Measurements from ENCODE around the gene PPP4R2.
A peak's percentile ranks its signal among the peaks of the same experiment; 100 is the strongest.

The PPP4R2 gene, protein sequence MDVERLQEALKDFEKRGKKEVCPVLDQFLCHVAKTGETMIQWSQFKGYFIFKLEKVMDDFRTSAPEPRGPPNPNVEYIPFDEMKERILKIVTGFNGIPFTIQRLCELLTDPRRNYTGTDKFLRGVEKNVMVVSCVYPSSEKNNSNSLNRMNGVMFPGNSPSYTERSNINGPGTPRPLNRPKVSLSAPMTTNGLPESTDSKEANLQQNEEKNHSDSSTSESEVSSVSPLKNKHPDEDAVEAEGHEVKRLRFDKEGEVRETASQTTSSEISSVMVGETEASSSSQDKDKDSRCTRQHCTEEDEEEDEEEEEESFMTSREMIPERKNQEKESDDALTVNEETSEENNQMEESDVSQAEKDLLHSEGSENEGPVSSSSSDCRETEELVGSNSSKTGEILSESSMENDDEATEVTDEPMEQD

DNA sequence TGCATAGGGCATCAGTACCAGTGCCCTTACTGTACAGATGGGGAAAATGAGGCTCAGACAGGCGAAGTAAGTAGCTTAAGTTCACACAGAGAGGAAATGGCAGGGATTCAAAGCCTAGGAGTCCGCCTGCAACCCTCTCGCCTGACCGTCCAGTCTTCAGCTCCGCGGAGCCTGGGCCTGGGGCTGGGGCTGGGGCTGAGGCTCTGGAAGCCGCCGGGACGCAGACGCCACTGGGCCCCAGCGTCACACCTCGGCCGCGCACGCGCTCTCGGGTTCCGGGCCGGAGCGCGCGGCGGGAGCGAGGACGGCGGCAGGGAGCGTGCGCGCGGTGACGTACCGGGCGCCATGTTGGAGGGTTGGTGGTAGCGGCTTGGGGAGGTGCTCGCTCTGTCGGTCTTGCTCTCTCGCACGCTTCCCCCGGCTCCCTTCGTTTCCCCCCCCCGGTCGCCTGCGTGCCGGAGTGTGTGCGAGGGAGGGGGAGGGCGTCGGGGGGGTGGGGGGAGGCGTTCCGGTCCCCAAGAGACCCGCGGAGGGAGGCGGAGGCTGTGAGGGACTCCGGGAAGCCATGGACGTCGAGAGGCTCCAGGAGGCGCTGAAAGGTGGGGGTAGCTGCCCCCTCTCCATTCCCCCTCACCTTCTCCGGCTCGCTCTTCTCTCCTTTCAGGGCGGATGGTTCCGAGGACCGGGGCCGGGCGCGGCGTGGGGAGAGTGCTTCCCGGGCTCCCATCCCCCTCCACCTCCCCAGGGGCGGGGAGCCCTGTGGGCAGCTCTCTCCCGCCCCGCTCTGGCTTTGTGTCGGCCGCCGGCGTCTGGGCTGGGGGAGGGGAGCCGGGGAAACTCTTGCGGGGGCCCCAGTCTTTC is at the start of gene PPP4R2:
PPP4R2 (plus strand) TSS at position 339 of the 861 bp plus-strand sequence; CDS start at position 566, 227 bp downstream.
- Histone ChIP-seq H3K27me3 (ENCODE audit: control insufficient read depth, insufficient read depth, low read length) (no peaks in the 10 kb centered on the region), H3K9me3 (ENCODE audit: control insufficient read depth, insufficient read depth, low read length) (no peaks in the 10 kb centered on the region), H3K4me3 (ENCODE audit: low read length) (peak within 1 kb of the TSS; percentile 81), H3K4me1 (ENCODE audit: control insufficient read depth, insufficient read depth, low read length) (no peaks in the 10 kb centered on the region; the same call in 1 of the 2 replicates), H3K36me3 (ENCODE audit: control insufficient read depth, insufficient read depth, low read length) (no peaks in the 10 kb centered on the region; the same call in 1 of the 2 replicates), H3K27ac (ENCODE audit: low read length) (no peak within 1 kb of the TSS)
- no CpG with 5 or more reads among the region's 75 CpGs for WGBS (ENCODE audit: insufficient coverage, insufficient read length)
- peak; percentile 71 for DNase-seq (ENCODE audit: low read depth, low spot score)

GRCh38 chr3:72947715-72948490 is 48.7 kb upstream of the PPP4R2 start:
- no peaks in the 10 kb centered on the region for H3K9me3 ChIP-seq (ENCODE audit: control insufficient read depth, insufficient read depth, low read length)
- WGBS (ENCODE audit: insufficient coverage, insufficient read length) = no CpG with 5 or more reads among the region's 8 CpGs
- no peak overlapping the region for H3K27ac ChIP-seq (ENCODE audit: low read length)
- H3K4me1 ChIP-seq (ENCODE audit: control insufficient read depth, insufficient read depth, low read length) = no peaks in the 10 kb centered on the region
- no peaks in the 10 kb centered on the region for H3K27me3 ChIP-seq (ENCODE audit: control insufficient read depth, insufficient read depth, low read length)
- H3K36me3 ChIP-seq (ENCODE audit: control insufficient read depth, insufficient read depth, low read length) = no peaks in the 10 kb centered on the region
- no peak for DNase-seq (ENCODE audit: low read depth, low spot score)
- no peak overlapping the region for H3K4me3 ChIP-seq (ENCODE audit: low read length)

DNA sequence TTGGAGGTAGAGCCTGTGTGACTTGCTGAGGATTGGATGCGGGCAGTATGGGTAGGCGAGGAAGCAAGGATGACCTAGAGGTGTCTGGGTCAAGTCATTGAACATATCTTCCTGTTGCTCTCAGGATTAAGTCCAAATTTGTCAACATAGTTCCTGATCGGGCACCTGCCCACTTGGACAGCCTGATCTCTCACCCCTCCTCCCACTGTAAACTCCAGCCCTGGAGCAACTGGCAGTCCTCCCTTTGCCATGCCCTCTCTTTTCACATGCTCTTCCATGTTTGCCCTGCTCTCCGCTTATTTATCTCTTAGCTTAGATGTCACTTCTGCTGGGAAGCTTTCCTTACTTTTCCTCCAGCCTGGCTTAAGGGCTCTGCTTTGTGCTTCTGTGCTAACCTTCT is 47.6 kb upstream of the PPP4R2 start:
- Histone ChIP-seq H3K4me1 (ENCODE audit: control insufficient read depth, insufficient read depth, low read length) (no peaks in the 10 kb centered on the region), H3K4me3 (ENCODE audit: low read length) (no peak overlapping the region), H3K9me3 (ENCODE audit: control insufficient read depth, insufficient read depth, low read length) (no peaks in the 10 kb centered on the region), H3K36me3 (ENCODE audit: control insufficient read depth, insufficient read depth, low read length) (no peaks in the 10 kb centered on the region), H3K27me3 (ENCODE audit: control insufficient read depth, insufficient read depth, low read length) (no peaks in the 10 kb centered on the region), H3K27ac (ENCODE audit: low read length) (no peak overlapping the region)
- no peak for DNase-seq (ENCODE audit: low read depth, low spot score)
- WGBS (ENCODE audit: insufficient coverage, insufficient read length) = no CpG with 5 or more reads among the region's 4 CpGs

GRCh38 chr3:72950372-72950771 is 46.2 kb upstream of the PPP4R2 start:
- Histone ChIP-seq H3K27ac (ENCODE audit: low read length) (no peak overlapping the region), H3K4me1 (ENCODE audit: control insufficient read depth, insufficient read depth, low read length) (no peaks in the 10 kb centered on the region), H3K27me3 (ENCODE audit: control insufficient read depth, insufficient read depth, low read length) (no peaks in the 10 kb centered on the region), H3K9me3 (ENCODE audit: control insufficient read depth, insufficient read depth, low read length) (no peaks in the 10 kb centered on the region), H3K4me3 (ENCODE audit: low read length) (no peak overlapping the region), H3K36me3 (ENCODE audit: control insufficient read depth, insufficient read depth, low read length) (no peaks in the 10 kb centered on the region)
- WGBS (ENCODE audit: insufficient coverage, insufficient read length) = no CpG with 5 or more reads among the region's 8 CpGs
- no peak for DNase-seq (ENCODE audit: low read depth, low spot score)

GRCh38 chr3:72950801-72951200 is 45.8 kb upstream of the PPP4R2 start:
- Histone ChIP-seq H3K4me1 (ENCODE audit: control insufficient read depth, insufficient read depth, low read length) (no peaks in the 10 kb centered on the region), H3K36me3 (ENCODE audit: control insufficient read depth, insufficient read depth, low read length) (no peaks in the 10 kb centered on the region), H3K27me3 (ENCODE audit: control insufficient read depth, insufficient read depth, low read length) (no peaks in the 10 kb centered on the region), H3K4me3 (ENCODE audit: low read length) (no peak overlapping the region), H3K9me3 (ENCODE audit: control insufficient read depth, insufficient read depth, low read length) (no peaks in the 10 kb centered on the region), H3K27ac (ENCODE audit: low read length) (no peak overlapping the region)
- WGBS (ENCODE audit: insufficient coverage, insufficient read length) = 100% methylated on average over 1 of the region's 4 CpGs
- no peak for DNase-seq (ENCODE audit: low read depth, low spot score)

DNA sequence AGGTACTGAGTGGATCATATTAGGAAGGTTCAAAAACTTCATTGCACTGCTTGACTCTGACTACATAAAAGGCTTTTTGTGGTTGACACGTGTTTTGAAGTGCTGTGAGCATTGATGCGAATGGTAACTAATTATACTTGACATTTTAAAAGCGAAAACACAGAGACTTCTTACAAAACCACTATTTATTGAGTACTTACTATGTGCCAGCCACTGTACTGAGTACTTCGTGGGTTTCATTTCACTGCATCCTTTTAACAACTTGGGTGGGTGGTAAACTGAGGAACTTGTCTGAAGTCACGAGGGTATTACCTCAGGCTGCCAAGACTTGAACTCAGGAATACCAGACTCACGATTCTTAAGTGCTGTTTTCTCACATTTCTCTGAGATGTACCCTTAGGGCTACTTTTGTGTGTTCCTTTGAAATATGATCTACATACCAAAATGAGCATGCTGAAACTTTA is 45.3 kb upstream of the PPP4R2 start:
- no peaks in the 10 kb centered on the region for H3K4me1 ChIP-seq (ENCODE audit: control insufficient read depth, insufficient read depth, low read length)

GRCh38 chr3:72953325-72953956 is 43.2 kb upstream of the PPP4R2 start:
- no peak for DNase-seq (ENCODE audit: low read depth, low spot score)
- no peaks in the 10 kb centered on the region for H3K27me3 ChIP-seq (ENCODE audit: control insufficient read depth, insufficient read depth, low read length)

More for the DNA sequence above, 45.3 kb upstream of the PPP4R2 start:
- H3K4me3 ChIP-seq (ENCODE audit: low read length) = no peak overlapping the region
- no peaks in the 10 kb centered on the region for H3K27me3 ChIP-seq (ENCODE audit: control insufficient read depth, insufficient read depth, low read length)
- H3K9me3 ChIP-seq (ENCODE audit: control insufficient read depth, insufficient read depth, low read length) = no peaks in the 10 kb centered on the region
- H3K27ac ChIP-seq (ENCODE audit: low read length) = no peak overlapping the region
- no peak for DNase-seq (ENCODE audit: low read depth, low spot score)
- no CpG with 5 or more reads among the region's 6 CpGs for WGBS (ENCODE audit: insufficient coverage, insufficient read length)
- no peaks in the 10 kb centered on the region for H3K36me3 ChIP-seq (ENCODE audit: control insufficient read depth, insufficient read depth, low read length)

GRCh38 chr3:72957297-72957696 is 39.3 kb upstream of the PPP4R2 start:
- Histone ChIP-seq H3K27me3 (ENCODE audit: control insufficient read depth, insufficient read depth, low read length) (no peaks in the 10 kb centered on the region), H3K4me1 (ENCODE audit: control insufficient read depth, insufficient read depth, low read length) (no peaks in the 10 kb centered on the region), H3K27ac (ENCODE audit: low read length) (no peak overlapping the region), H3K4me3 (ENCODE audit: low read length) (no peak overlapping the region), H3K9me3 (ENCODE audit: control insufficient read depth, insufficient read depth, low read length) (no peaks in the 10 kb centered on the region), H3K36me3 (ENCODE audit: control insufficient read depth, insufficient read depth, low read length) (no peaks in the 10 kb centered on the region)
- WGBS (ENCODE audit: insufficient coverage, insufficient read length) = no CpG with 5 or more reads among the region's 8 CpGs
- no peak for DNase-seq (ENCODE audit: low read depth, low spot score)

More at GRCh38 chr3:72953325-72953956, 43.2 kb upstream of the PPP4R2 start:
- H3K36me3 ChIP-seq (ENCODE audit: control insufficient read depth, insufficient read depth, low read length) = no peaks in the 10 kb centered on the region
- H3K9me3 ChIP-seq (ENCODE audit: control insufficient read depth, insufficient read depth, low read length) = no peaks in the 10 kb centered on the region
- H3K27ac ChIP-seq (ENCODE audit: low read length) = no peak overlapping the region
- no CpG with 5 or more reads among the region's 7 CpGs for WGBS (ENCODE audit: insufficient coverage, insufficient read length)
- no peak overlapping the region for H3K4me3 ChIP-seq (ENCODE audit: low read length)
- H3K4me1 ChIP-seq (ENCODE audit: control insufficient read depth, insufficient read depth, low read length) = no peaks in the 10 kb centered on the region

DNA sequence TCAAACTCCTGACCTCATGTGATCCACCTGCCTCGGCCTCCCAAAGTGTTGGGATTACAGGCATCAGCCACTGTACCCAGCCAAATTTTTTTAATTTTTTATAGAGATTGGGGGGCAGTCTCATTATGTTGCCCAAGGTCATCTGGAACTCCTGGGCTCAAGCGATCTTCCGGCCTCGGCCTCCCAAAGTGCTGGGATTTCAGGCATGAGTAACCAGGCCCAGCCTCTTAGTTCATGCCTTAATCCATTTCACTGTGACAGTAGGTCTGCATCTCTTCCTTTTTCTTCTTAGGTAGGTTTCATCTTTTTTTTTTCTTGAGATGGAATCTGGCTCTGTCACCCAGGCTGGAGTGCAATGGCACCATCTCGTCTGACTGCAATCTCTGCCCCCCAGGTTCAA is 37.3 kb upstream of the PPP4R2 start:
- H3K27me3 ChIP-seq (ENCODE audit: control insufficient read depth, insufficient read depth, low read length) = no peaks in the 10 kb centered on the region
- H3K4me1 ChIP-seq (ENCODE audit: control insufficient read depth, insufficient read depth, low read length) = no peaks in the 10 kb centered on the region
- no CpG with 5 or more reads among the region's 5 CpGs for WGBS (ENCODE audit: insufficient coverage, insufficient read length)
- no peak overlapping the region for H3K4me3 ChIP-seq (ENCODE audit: low read length)
- H3K27ac ChIP-seq (ENCODE audit: low read length) = no peak overlapping the region
- no peak for DNase-seq (ENCODE audit: low read depth, low spot score)
- H3K36me3 ChIP-seq (ENCODE audit: control insufficient read depth, insufficient read depth, low read length) = no peaks in the 10 kb centered on the region
- H3K9me3 ChIP-seq (ENCODE audit: control insufficient read depth, insufficient read depth, low read length) = no peaks in the 10 kb centered on the region

Data from iPS DF 6.9 (cell line).